Astrocyte of the cerebellum (primary cell): ENCODE measurements around the gene BCL2A1.

Experiments
- DNase-seq: peaks from one replicate; pipeline ENCODE4 v3.0.0-alpha.2; 2011; ENCODE audit warnings: low read depth
- H3K4me3 ChIP-seq: 2 replicates; pipeline ENCODE4 v1.5.1; 2011; ENCODE audit warnings: mild to moderate bottlenecking, low read depth, low read length, moderate library complexity
- CTCF ChIP-seq: IDR thresholded peaks from 2 replicates; pipeline ENCODE4 v1.5.1; 2012; ENCODE audit warnings: low read length, low read depth, moderate library complexity, mild to moderate bottlenecking; ENCODE audit errors: missing control alignments
- in situ Hi-C: cut with HindIII; loops from 2 replicates; pipeline ENCODE4 v1.10.0; 2017; ENCODE audit warnings: low sequenced_read_pairs

Gene BCL2A1

GRCh38 chr15:80003171-80003570 lies 32.2 kb upstream of the BCL2A1 start:
- no peak overlapping the region for H3K4me3 ChIP-seq

GRCh38 chr15:80002267-80002666 lies 31.3 kb upstream of the BCL2A1 start:
- in situ Hi-C loops = no loop called here
- no peak overlapping the region for H3K4me3 ChIP-seq
- TF ChIP-seq CTCF = no peak
- no peak for DNase-seq

More at GRCh38 chr15:80003171-80003570, 32.2 kb upstream of the BCL2A1 start:
- no peak for TF ChIP-seq CTCF
- DNase-seq = no peak
- in situ Hi-C loops = no loop called here

GRCh38 chr15:79994615-79995014 lies 23.6 kb upstream of the BCL2A1 start:
- in situ Hi-C loops = no loop called here
- no peak for TF ChIP-seq CTCF
- no peak for DNase-seq
- no peak overlapping the region for H3K4me3 ChIP-seq

GRCh38 chr15:79991826-79992225 lies 20.8 kb upstream of the BCL2A1 start:
- TF ChIP-seq CTCF = no peak
- in situ Hi-C loops = no loop called here
- no peak overlapping the region for H3K4me3 ChIP-seq

GRCh38 chr15:79990997-79991334 lies 20.0 kb upstream of the BCL2A1 start:
- no peak for TF ChIP-seq CTCF
- DNase-seq = no peak
- H3K4me3 ChIP-seq = no peak overlapping the region
- in situ Hi-C loops = no loop called here

More at GRCh38 chr15:79991826-79992225, 20.8 kb upstream of the BCL2A1 start:
- no peak for DNase-seq

- DNase-seq = no peak
- in situ Hi-C loops = no loop called here
- H3K4me3 ChIP-seq = no peak overlapping the region
- no peak for TF ChIP-seq CTCF
Measured at GRCh38 chr15:79990280-79990996, 19.4 kb upstream of the BCL2A1 start.
